AG09319 (cell line): ENCODE data around the gene ITGA2.

Experiments used
- DNase-seq: peaks from one replicate; pipeline ENCODE4 v3.0.0-alpha.2; 2010; ENCODE audit warnings: low read depth; ENCODE audit errors: extremely low read depth
- CTCF ChIP-seq: IDR thresholded peaks from 2 replicates; pipeline ENCODE4 v1.5.1; 2011; ENCODE audit warnings: low read depth, mild to moderate bottlenecking, inconsistent platforms, low read length, moderate library complexity

Gene ITGA2

DNA sequence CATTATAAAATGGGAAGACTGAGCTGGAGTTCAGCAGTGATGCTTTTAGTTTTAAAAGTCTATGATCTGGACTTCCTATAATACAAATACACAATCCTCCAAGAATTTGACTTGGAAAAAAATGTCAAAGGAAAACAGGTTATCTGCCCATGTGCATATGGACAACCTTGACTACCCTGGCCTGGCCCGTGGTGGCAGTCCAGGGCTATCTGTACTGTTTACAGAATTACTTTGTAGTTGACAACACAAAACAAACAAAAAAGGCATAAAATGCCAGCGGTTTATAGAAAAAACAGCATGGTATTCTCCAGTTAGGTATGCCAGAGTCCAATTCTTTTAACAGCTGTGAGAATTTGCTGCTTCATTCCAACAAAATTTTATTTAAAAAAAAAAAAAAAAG lies 103.1 kb downstream of the ITGA2 start:
- DNase-seq = no peak
- TF ChIP-seq CTCF = no peak

DNA sequence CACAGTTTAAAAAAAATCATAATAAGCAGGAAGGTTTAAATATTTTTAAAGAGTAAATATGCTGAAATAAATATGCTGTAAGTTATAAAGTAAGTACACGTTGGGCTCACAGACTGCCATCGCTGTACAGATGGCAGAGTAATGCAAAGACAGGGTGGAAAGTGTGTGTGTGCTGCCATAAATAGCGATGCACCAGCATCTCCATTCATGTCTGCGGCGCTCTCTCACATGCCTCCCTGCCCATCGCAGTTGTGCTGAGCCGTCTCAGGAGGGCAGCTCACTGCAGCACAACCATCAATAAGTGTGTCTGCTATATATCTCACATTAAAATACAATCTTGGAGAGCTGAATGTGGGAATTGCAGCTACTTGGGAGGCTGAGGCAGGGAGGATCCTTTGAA lies 106.1 kb downstream of the ITGA2 start:
- TF ChIP-seq CTCF = no peak
- no peak for DNase-seq

- peak; percentile 79 for TF ChIP-seq CTCF
These were observed 106.9 kb downstream of the ITGA2 start for GRCh38 chr5:53095931-53096525.

DNA sequence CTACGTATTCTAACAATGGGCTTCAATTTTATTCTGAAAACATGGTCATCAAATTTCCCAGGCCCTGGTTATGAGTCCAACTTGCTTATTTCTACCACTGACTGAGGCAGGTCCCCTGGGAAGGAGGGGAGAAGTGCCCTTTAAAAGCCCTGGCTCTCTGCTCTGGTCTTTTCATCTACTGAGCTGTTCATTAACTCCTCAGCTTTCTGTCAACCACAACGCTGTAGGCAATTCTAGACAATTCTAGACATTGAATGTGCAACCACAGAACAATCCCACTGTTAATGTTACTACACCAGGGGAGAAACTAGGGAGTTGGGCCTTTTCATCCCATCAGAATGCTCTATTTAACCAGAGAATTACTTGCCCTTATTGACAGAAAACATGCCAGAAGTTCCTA lies 110.4 kb downstream of the ITGA2 start:
- no peak for DNase-seq
- TF ChIP-seq CTCF = no peak

More at GRCh38 chr5:53095931-53096525, 106.9 kb downstream of the ITGA2 start:
- peak; percentile 24 for DNase-seq

- TF ChIP-seq CTCF = no peak
- no peak for DNase-seq
These were observed 111.5 kb downstream of the ITGA2 start for GRCh38 chr5:53100606-53101005.

DNA sequence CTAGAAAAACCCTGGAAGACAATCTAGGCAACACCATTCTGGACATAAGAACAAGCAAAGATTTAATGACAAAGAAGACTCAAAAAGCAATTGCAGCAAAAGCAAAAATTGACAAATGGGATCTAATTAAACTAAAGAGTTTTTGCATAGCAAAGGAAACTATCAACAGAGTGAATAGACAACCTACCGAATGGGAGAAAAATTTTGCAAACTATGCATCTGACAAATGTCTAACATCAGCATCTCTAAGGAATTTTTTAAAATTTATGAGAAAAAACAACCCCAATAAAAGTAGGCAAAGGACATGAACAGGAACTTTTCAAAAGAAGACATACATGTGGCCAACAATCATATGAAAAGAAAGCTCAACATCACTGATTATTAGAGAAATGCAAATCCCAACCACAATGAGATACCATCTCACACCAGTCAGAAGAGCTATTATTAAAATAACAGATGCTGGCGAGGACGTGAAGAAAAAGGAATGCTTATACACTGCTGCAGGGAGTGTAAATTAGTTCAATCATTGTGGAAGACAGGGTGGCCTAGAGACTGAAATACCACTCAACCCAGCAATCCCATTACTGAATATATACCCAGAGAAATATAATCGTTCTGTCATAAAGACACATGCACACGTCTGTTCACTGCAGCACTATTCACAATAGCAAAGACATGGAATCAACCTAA lies 116.6 kb downstream of the ITGA2 start:
- no peak for TF ChIP-seq CTCF
- DNase-seq = no peak

- no peak for TF ChIP-seq CTCF
- no peak for DNase-seq
These were observed 119.9 kb downstream of the ITGA2 start for GRCh38 chr5:53109056-53109442.
